IMR-90 (cell line): ENCODE results near the gene ATL2. TPM values are rescaled to one million over a fixed set of nuclear protein-coding genes. Genes with fewer than 3 reads are reported as not detected.

Experiments used
- ATAC-seq: fragments of 200-7000 bp; cut with Tn5 transposase; 2 replicates; pipeline ENCODE4 v1.9.1; 2020; ENCODE audit warnings: low read depth, mild to moderate bottlenecking, moderate library complexity
- BruUV-seq: library from RNA; stranded (reverse); fragments of 400-500 nt; replicated peaks from 2 replicates; lab custom pipeline; 2021; lab: Mats Ljungman, UMichigan
- CTCF ChIA-PET: fragments of 300-600 bp; formaldehyde crosslinking; extraction: SDS; loops from one replicate; lab custom pipeline; 2021; ENCODE audit warnings: antibody characterized with exemption; lab: Yijun Ruan, JAX
- POLR2A ChIA-PET: fragments of 300-600 bp; sonication (Branson Sonifier 250); formaldehyde crosslinking; loops from one replicate; lab custom pipeline; 2022; ENCODE audit warnings: antibody characterized with exemption; ENCODE audit not compliant: unreplicated experiment; lab: Charles Lee
- DNase-seq: peaks from one replicate; pipeline ENCODE4 v3.0.0; 2013
- H2AFZ ChIP-seq: replicated peaks from 2 replicates; pipeline ENCODE3; 2013; ENCODE audit warnings: low read length, mild to moderate bottlenecking; ENCODE audit not compliant: poor library complexity
- H2AK5ac ChIP-seq: 2 replicates; pipeline ENCODE4 v1.6.1; 2013; ENCODE audit warnings: low read depth, low read length, inconsistent platforms
- H2AK9ac ChIP-seq: replicated peaks from 2 replicates; pipeline ENCODE3; 2013; ENCODE audit warnings: mild to moderate bottlenecking, low read depth, low read length, moderate library complexity; ENCODE audit not compliant: poor library complexity
- H2BK120ac ChIP-seq: 2 replicates; pipeline ENCODE4 v1.6.1; 2013; ENCODE audit warnings: low read depth, low read length, inconsistent platforms
- H2BK15ac ChIP-seq: 3 replicates; pipeline ENCODE4 v1.6.1; 2013; ENCODE audit warnings: low read depth, low read length, inconsistent platforms
- H2BK20ac ChIP-seq: 2 replicates; pipeline ENCODE4 v1.6.1; 2013; ENCODE audit warnings: low read depth, mild to moderate bottlenecking, inconsistent platforms, low read length, moderate library complexity
- H2BK5ac ChIP-seq: 2 replicates; pipeline ENCODE4 v1.6.1; 2013; ENCODE audit warnings: mild to moderate bottlenecking, low read depth, low read length, inconsistent platforms; ENCODE audit not compliant: poor library complexity, severe bottlenecking
- H3K14ac ChIP-seq: replicated peaks from 2 replicates; pipeline ENCODE4 v1.6.1; 2013; ENCODE audit warnings: low read depth, low read length, inconsistent platforms
- H3K18ac ChIP-seq: 2 replicates; pipeline ENCODE4 v1.6.1; 2013; ENCODE audit warnings: low read depth, low read length, control low read depth
- H3K23ac ChIP-seq: 2 replicates; pipeline ENCODE4 v1.6.1; 2013; ENCODE audit warnings: low read depth, low read length, inconsistent platforms
- H3K27ac ChIP-seq: 2 replicates; pipeline ENCODE4 v1.5.1; 2013; ENCODE audit warnings: mild to moderate bottlenecking, control low read depth, low read length; ENCODE audit not compliant: insufficient read depth
- H3K27me3 ChIP-seq: 2 replicates; pipeline ENCODE4 v1.6.1; 2013; ENCODE audit warnings: low read length; ENCODE audit not compliant: control insufficient read depth, insufficient read depth
- H3K36me3 ChIP-seq: 2 replicates; pipeline ENCODE4 v1.6.1; 2013; ENCODE audit warnings: low read length, mixed read lengths; ENCODE audit not compliant: control insufficient read depth, insufficient read depth
- H3K4ac ChIP-seq: 2 replicates; pipeline ENCODE4 v1.6.1; 2013; ENCODE audit warnings: low read depth, low read length, inconsistent platforms
- H3K4me1 ChIP-seq: 2 replicates; pipeline ENCODE4 v1.6.1; 2013; ENCODE audit warnings: low read length, mixed read lengths; ENCODE audit not compliant: control insufficient read depth, insufficient read depth
- H3K4me2 ChIP-seq: 2 replicates; pipeline ENCODE4 v1.6.1; 2013; ENCODE audit warnings: low read depth, mild to moderate bottlenecking, control low read depth, low read length, moderate library complexity
- H3K4me3 ChIP-seq: 2 replicates; pipeline ENCODE4 v1.5.1; 2013; ENCODE audit warnings: low read depth, mild to moderate bottlenecking, control low read depth, low read length, moderate library complexity; ENCODE audit not compliant: insufficient read depth
- H3K56ac ChIP-seq: 2 replicates; pipeline ENCODE4 v1.6.1; 2013; ENCODE audit warnings: low read length, inconsistent platforms; ENCODE audit not compliant: insufficient read depth; ENCODE audit errors: extremely low read depth
- H3K79me1 ChIP-seq, 2 experiments: 2 replicates each; pipeline ENCODE4 v1.6.1; 2013; ENCODE audit warnings: low read length in 2 of 2, inconsistent platforms in 1 of 2, low read depth in 1 of 2
- H3K9ac ChIP-seq: 2 replicates; pipeline ENCODE4 v1.6.1; 2013; ENCODE audit warnings: low read depth, low read length, control low read depth
- H3K9me1 ChIP-seq: 2 replicates; pipeline ENCODE4 v1.6.1; 2013; ENCODE audit warnings: low read length, inconsistent platforms; ENCODE audit not compliant: insufficient read depth
- H3K9me3 ChIP-seq: 2 replicates; pipeline ENCODE4 v1.6.1; 2013; ENCODE audit warnings: low read length; ENCODE audit not compliant: control insufficient read depth, insufficient read depth
- H4K20me1 ChIP-seq: 2 replicates; pipeline ENCODE4 v1.6.1; 2013; ENCODE audit warnings: low read length, inconsistent platforms; ENCODE audit not compliant: insufficient read depth
- H4K5ac ChIP-seq: 2 replicates; pipeline ENCODE4 v1.6.1; 2013; ENCODE audit warnings: mild to moderate bottlenecking, low read depth, low read length, control low read depth
- H4K8ac ChIP-seq, 2 experiments: 2 replicates each; pipeline ENCODE4 v1.6.1; 2013; ENCODE audit warnings: low read depth in 2 of 2, low read length in 2 of 2, control low read depth in 1 of 2, inconsistent platforms in 1 of 2
- H4K91ac ChIP-seq: 2 replicates; pipeline ENCODE4 v1.6.1; 2013; ENCODE audit warnings: low read depth, low read length, inconsistent platforms; ENCODE audit not compliant: insufficient read depth
- SMC3 ChIP-seq: fragments of 150-350 bp; IDR thresholded peaks from 2 replicates; pipeline ENCODE4 v1.6.1; 2016; ENCODE audit warnings: low read depth, mild to moderate bottlenecking, antibody characterized with exemption, low read length, moderate library complexity
- WGBS, 2 experiments: methylation state at CpG; one replicate each; pipeline versions ENCODE4 v1.1.5 to v1.1.7; 2013; ENCODE audit warnings: missing lambda C conversion rate in 2 of 2; ENCODE audit not compliant: insufficient read length in 1 of 2; ENCODE audit errors: extremely low coverage in 2 of 2; 5-methylcytosine and 5-hydroxymethylcytosine counted together
- dilution Hi-C: fragments of 300-500 bp; cut with HindIII; formaldehyde crosslinking; loops from one replicate; pipeline ENCODE4 v1.14.3; 2018; ENCODE audit warnings: low sequenced_read_pairs; ENCODE audit not compliant: unreplicated experiment
- in situ Hi-C: fragments of 300-500 bp; cut with MboI; formaldehyde crosslinking; loops from 3 replicates; pipeline ENCODE4 v1.14.3; 2019; ENCODE audit warnings: low sequenced_read_pairs, inconsistent platforms, mixed read lengths
- intact Hi-C: fragments of 100-400 bp; cut with micrococcal nuclease; formaldehyde crosslinking; loops from 2 replicates; pipeline ENCODE4 v1.10.0; 2022
- polyA plus RNA-seq, 3 experiments: library from polyadenylated mRNA; depleted of rRNA; stranded (reverse); fragments of >200 nt; gene quantifications; 2 replicates each; pipeline ENCODE4 v1.2.3, GENCODE V29; 2012; ENCODE audit warnings: low replicate concordance in 1 of 3
- total RNA-seq: library from RNA; depleted of rRNA; stranded (reverse); fragments of >200 nt; gene quantifications from 2 replicates; pipeline ENCODE4 v1.2.3, GENCODE V29; 2012

Gene ATL2
- total and polyA plus RNA-seq, 2 of the 4 experiments (the other 2 are of a cell fraction), result 16.0 to 62.6 TPM

GRCh38 chr2:38301969-38302702 is 74.9 kb downstream of the ATL2 start:
- Histone ChIP-seq H4K5ac (no peak overlapping the region), H4K20me1 (no peaks in the 10 kb centered on the region; the same call in 1 of the 2 replicates), H3K4me2 (no peak overlapping the region), H3K23ac (no peak overlapping the region), H2AFZ (no peak overlapping the region), H3K4me1 (no peaks in the 10 kb centered on the region), H2BK20ac (no peak overlapping the region), H4K8ac (no peak overlapping the region), H2AK5ac (no peak overlapping the region), H2BK5ac (no peak overlapping the region), H2BK120ac (no peak overlapping the region), H4K91ac (no peak overlapping the region), H3K9me1 (0 out of 2 replicates have a peak, but pooled peaks cover 11% of the 10 kb centered on the region), H3K56ac (no peak overlapping the region), H3K9me3 (no peaks in the 10 kb centered on the region), H3K9ac (no peak overlapping the region), H2AK9ac (no peak overlapping the region), H3K79me1 (peaks cover 5 to 24% of the 10 kb centered on the region in 2 experiments; a peak in 3 of 4 replicates), H3K36me3 (peaks cover 11% of the 10 kb centered on the region), H3K27ac (no peak overlapping the region), H3K14ac (no peak overlapping the region), H3K27me3 (no peaks in the 10 kb centered on the region), H3K4me3 (no peak overlapping the region), H2BK15ac (no peak overlapping the region), H3K18ac (no peak overlapping the region), H3K4ac (no peak overlapping the region)
- in situ Hi-C loops, result loop anchor here (25.0 kb wide), 1 partner anchor 210 kb away; no protein-coding TSS in a partner anchor
- ATAC-seq (no peak), DNase-seq (no peak)
- intact Hi-C loops, result no loop called here
- WGBS, 2 experiments, result 100% methylated on average over 1 of the region's 3 CpGs; no CpG with 5 or more reads in 1 of the 2 experiments
- dilution Hi-C loops, result no loop called here
- no peak for TF ChIP-seq SMC3
- BruUV-seq, result no TSS peak
- ChIA-PET CTCF (no interaction called here), POLR2A (no interaction called here)
